Gastrocnemius medialis (tissue), 4 donors: ENCODE data around the gene HOXB2. TPM values are rescaled to one million over a fixed set of nuclear protein-coding genes. Genes with fewer than 3 reads are reported as not detected.
A peak's percentile ranks its signal among the peaks of the same experiment; 100 is the strongest.

Experiments
- ATAC-seq, 2 donors: fragments of 150-250 bp; one replicate each; pipeline ENCODE4 v1.9.1; 2016
- DNase-seq, 2 donors: peaks; one replicate each; pipeline ENCODE4 v3.0.0-alpha.2; 2019
- H3K27ac ChIP-seq, 4 donors: fragments of 200-600 bp; sonication (generic); 1 replicate in 1 of 4; 2 replicates in 3 of 4; pipeline ENCODE4 v1.5.1; 2016 to 2018; ENCODE audit warnings: mild to moderate bottlenecking in 2 of 4, moderate library complexity in 1 of 4
- H3K27me3 ChIP-seq, 3 donors: fragments of 200-600 bp; sonication (generic) in 2 of 3; 1 replicate in 1 of 3; 2 replicates in 2 of 3; pipeline versions ENCODE4 v1.5.1 to v1.6.0; 2016 to 2019; ENCODE audit warnings: mild to moderate bottlenecking in 1 of 3, moderate library complexity in 1 of 3
- H3K36me3 ChIP-seq, 2 donors: fragments of 200-600 bp; sonication (generic) in 1 of 2; one replicate each; pipeline ENCODE4 v1.5.1; 2017 to 2018
- H3K4me1 ChIP-seq, 2 donors: fragments of 200-600 bp; sonication (generic) in 1 of 2; one replicate each; pipeline ENCODE4 v1.5.1; 2016 to 2017; ENCODE audit warnings: mild to moderate bottlenecking in 2 of 2
- H3K4me3 ChIP-seq, 4 donors: fragments of 200-600 bp; sonication (generic) in 3 of 4; 1 replicate in 1 of 4; 2 replicates in 3 of 4; pipeline ENCODE4 v1.5.1; 2016 to 2019; ENCODE audit warnings: mild to moderate bottlenecking in 2 of 4
- H3K9me3 ChIP-seq, 3 donors: fragments of 200-600 bp; sonication (generic) in 2 of 3; 1 replicate in 1 of 3; 2 replicates in 2 of 3; pipeline ENCODE4 v1.5.1; 2016 to 2019
- POLR2A ChIP-seq, 2 donors: fragments of 450-650 bp; IDR thresholded peaks; one replicate each; pipeline ENCODE4 v1.6.1; 2017; ENCODE audit warnings: antibody characterized with exemption in 2 of 2, mild to moderate bottlenecking in 2 of 2, moderate library complexity in 2 of 2
- in situ Hi-C, 4 donors: fragments of 200-750 bp; cut with MboI; loops; one replicate each; pipeline versions ENCODE4 v1.15.0 to v1.8.0; 2017; ENCODE audit warnings: low sequenced_read_pairs in 4 of 4
- intact Hi-C: fragments of 100-400 bp; cut with DNase I; formaldehyde crosslinking; loops from one replicate; pipeline ENCODE4 v1.15.1; 2023; ENCODE audit warnings: low total_unique reads
- total RNA-seq, 4 donors: library from RNA; depleted of rRNA; stranded (reverse); fragments of >200 nt; gene quantifications; one replicate each; pipeline versions ENCODE4 v1.1.0 to v1.2.3, GENCODE V29; 2016
- TF ChIP-seq, protein P1 (sequence below), 5 experiments: fragments of 450-650 bp in 3 of 5; fragments of 200-600 bp in 2 of 5; sonication (generic) in 2 of 5; IDR thresholded peaks in 4 of 5; conservative IDR thresholded peaks in 1 of 5; 1 replicate in 4 of 5; 2 replicates in 1 of 5; pipeline ENCODE4 v1.5.1; 2016 to 2019; ENCODE audit warnings: antibody characterized with exemption in 5 of 5, mild to moderate bottlenecking in 3 of 5, moderate library complexity in 3 of 5

Gene HOXB2
- total RNA-seq, 4 donors from 2014 or later, result 4.1 to 22.1 (median 10.4) TPM

- ATAC-seq, result peak; percentile 36 to 56
- Histone ChIP-seq H3K27me3 (peaks cover 15 to 25% (median 16%) of the 10 kb centered on the region in 3 donors), H3K36me3 (no peaks in the 10 kb centered on the region), H3K4me1 (peaks cover 6 to 19% of the 10 kb centered on the region in 2 donors), H3K4me3 (peak overlapping the region; percentile 50 to 56 (median 54)), H3K27ac (peak overlapping the region; percentile 75 to 86 (median 80)), H3K9me3 (no peaks in the 10 kb centered on the region)
- in situ Hi-C loops, result no loop called here
- intact Hi-C loops, result no loop called here
- no peak for TF ChIP-seq POLR2A (IDR thresholded peaks at IDR 0.05)
- TF ChIP-seq, protein P1, sequence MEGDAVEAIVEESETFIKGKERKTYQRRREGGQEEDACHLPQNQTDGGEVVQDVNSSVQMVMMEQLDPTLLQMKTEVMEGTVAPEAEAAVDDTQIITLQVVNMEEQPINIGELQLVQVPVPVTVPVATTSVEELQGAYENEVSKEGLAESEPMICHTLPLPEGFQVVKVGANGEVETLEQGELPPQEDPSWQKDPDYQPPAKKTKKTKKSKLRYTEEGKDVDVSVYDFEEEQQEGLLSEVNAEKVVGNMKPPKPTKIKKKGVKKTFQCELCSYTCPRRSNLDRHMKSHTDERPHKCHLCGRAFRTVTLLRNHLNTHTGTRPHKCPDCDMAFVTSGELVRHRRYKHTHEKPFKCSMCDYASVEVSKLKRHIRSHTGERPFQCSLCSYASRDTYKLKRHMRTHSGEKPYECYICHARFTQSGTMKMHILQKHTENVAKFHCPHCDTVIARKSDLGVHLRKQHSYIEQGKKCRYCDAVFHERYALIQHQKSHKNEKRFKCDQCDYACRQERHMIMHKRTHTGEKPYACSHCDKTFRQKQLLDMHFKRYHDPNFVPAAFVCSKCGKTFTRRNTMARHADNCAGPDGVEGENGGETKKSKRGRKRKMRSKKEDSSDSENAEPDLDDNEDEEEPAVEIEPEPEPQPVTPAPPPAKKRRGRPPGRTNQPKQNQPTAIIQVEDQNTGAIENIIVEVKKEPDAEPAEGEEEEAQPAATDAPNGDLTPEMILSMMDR (IDR thresholded peaks at IDR 0.05 in 4 of 5, conservative IDR thresholded peaks at IDR 0.05 in 1 of 5), result no peak
- no peak for DNase-seq
Observed at GRCh38 chr17:48554412-48555257, 9.7 kb upstream of the HOXB2 start.

DNA sequence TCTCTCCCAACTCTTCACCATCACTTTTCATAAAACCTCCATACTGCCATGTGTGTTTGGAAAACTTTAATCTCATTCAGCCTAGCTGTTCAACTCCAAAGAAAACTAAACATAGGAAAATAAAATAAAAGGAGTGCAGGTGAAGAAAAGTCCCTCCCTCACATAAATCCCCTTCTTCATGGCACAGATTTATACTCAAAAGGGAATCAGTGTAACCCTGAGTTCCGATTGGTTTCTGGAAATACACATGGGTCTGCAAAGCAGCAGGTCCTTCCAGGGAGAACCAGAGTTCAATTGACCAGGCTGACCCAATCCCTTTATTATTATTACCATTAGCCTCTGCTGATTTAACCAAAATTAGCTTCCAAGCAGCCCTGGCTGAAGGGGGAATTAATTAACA is 8.9 kb upstream of the HOXB2 start:
- Histone ChIP-seq H3K27ac (peak overlapping the region; percentile 75 to 86 (median 80)), H3K4me1 (peaks cover 6 to 19% of the 10 kb centered on the region in 2 donors), H3K9me3 (no peaks in the 10 kb centered on the region), H3K27me3 (peaks cover 15 to 25% (median 16%) of the 10 kb centered on the region in 3 donors), H3K4me3 (no peak overlapping the region), H3K36me3 (no peaks in the 10 kb centered on the region)
- in situ Hi-C loops, result no loop called here
- ATAC-seq, result no peak
- intact Hi-C loops, result no loop called here
- TF ChIP-seq POLR2A (IDR thresholded peaks at IDR 0.05), result no peak
- TF ChIP-seq, protein P1 (IDR thresholded peaks at IDR 0.05 in 4 of 5, conservative IDR thresholded peaks at IDR 0.05 in 1 of 5), result no peak
- no peak for DNase-seq

DNA sequence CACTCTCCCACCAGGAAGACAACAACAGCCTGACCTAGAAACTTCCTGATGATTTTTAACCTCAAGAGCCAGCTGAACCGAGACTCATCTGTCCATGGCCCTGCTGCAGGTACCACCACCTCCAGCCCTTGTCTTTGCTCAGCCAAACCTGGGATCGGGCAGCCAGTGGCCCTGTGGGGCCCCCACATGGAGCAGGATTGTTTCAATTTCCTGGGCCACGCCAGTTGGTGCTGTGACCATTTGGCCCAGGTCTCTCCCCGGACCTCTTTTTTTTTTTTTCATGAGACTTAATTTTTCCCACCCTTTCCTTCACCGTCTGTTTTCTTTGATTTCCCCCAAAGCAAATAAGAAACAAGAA is 8.3 kb upstream of the HOXB2 start:
- no peak overlapping the region for H3K4me3 ChIP-seq
- H3K4me1 ChIP-seq, result peaks cover 6 to 19% of the 10 kb centered on the region in 2 donors
- ATAC-seq (no peak), DNase-seq (no peak)
- no peaks in the 10 kb centered on the region for H3K36me3 ChIP-seq
- intact Hi-C loops, result no loop called here
- peak overlapping the region in 3 of 4 donors; percentile 31 to 48 (median 42) for H3K27ac ChIP-seq
- no peaks in the 10 kb centered on the region for H3K9me3 ChIP-seq
- peaks cover 15 to 30% (median 16%) of the 10 kb centered on the region in 3 donors for H3K27me3 ChIP-seq
- TF ChIP-seq POLR2A (IDR thresholded peaks at IDR 0.05), result no peak
- TF ChIP-seq, protein P1 (IDR thresholded peaks at IDR 0.05 in 4 of 5, conservative IDR thresholded peaks at IDR 0.05 in 1 of 5), result no peak
- in situ Hi-C loops, result no loop called here

GRCh38 chr17:48552466-48553189 is 7.7 kb upstream of the HOXB2 start:
- DNase-seq (no peak), ATAC-seq (no peak)
- no peaks in the 10 kb centered on the region for H3K9me3 ChIP-seq
- H3K4me3 ChIP-seq, result no peak overlapping the region
- H3K27me3 ChIP-seq, result peaks cover 15 to 30% (median 16%) of the 10 kb centered on the region in 3 donors
- H3K36me3 ChIP-seq, result no peaks in the 10 kb centered on the region
- intact Hi-C loops, result no loop called here
- in situ Hi-C loops, result no loop called here
- peaks cover 6 to 21% of the 10 kb centered on the region in 2 donors for H3K4me1 ChIP-seq
- H3K27ac ChIP-seq, result peak overlapping the region in 3 of 4 donors; percentile 31 to 48 (median 42)
- no peak for TF ChIP-seq POLR2A (IDR thresholded peaks at IDR 0.05)
- TF ChIP-seq, protein P1 (IDR thresholded peaks at IDR 0.05 in 4 of 5, conservative IDR thresholded peaks at IDR 0.05 in 1 of 5), result no peak
